Esophagus muscularis mucosa (tissue), 4 donors: ENCODE data around the gene TRPM3. TPM values are rescaled to one million over a fixed set of nuclear protein-coding genes. Genes with fewer than 3 reads are reported as not detected.

Experiments used
- DNase-seq: peaks from one replicate; pipeline ENCODE4 v3.0.0-alpha.2; 2017; ENCODE audit errors: extremely low spot score
- H3K27ac ChIP-seq, 4 donors: fragments of 200-600 bp; sonication (generic); replicated peaks in 1 of 4; 1 replicate in 3 of 4; 2 replicates in 1 of 4; pipeline ENCODE4 v1.5.1; 2016 to 2019; ENCODE audit warnings: mild to moderate bottlenecking in 1 of 4
- H3K27me3 ChIP-seq, 4 donors: fragments of 200-600 bp; sonication (generic); one replicate each; pipeline versions ENCODE4 v1.5.1 to v1.6.0; 2016 to 2019
- H3K36me3 ChIP-seq, 4 donors: fragments of 200-600 bp; sonication (generic); one replicate each; pipeline ENCODE4 v1.5.1; 2016 to 2019
- H3K4me1 ChIP-seq, 4 donors: fragments of 200-600 bp; sonication (generic); one replicate each; pipeline ENCODE4 v1.5.1; 2016 to 2019
- H3K4me3 ChIP-seq, 4 donors: fragments of 200-600 bp; sonication (generic); 1 replicate in 2 of 4; 2 replicates in 2 of 4; pipeline ENCODE4 v1.5.1; 2016 to 2019; ENCODE audit warnings: mild to moderate bottlenecking in 4 of 4, moderate library complexity in 1 of 4
- H3K9me3 ChIP-seq, 4 donors: fragments of 200-600 bp; sonication (generic); 1 replicate in 3 of 4; 2 replicates in 1 of 4; pipeline ENCODE4 v1.5.1; 2016 to 2019
- EP300 ChIP-seq: sonication (generic); formaldehyde crosslinking; IDR thresholded peaks from one replicate; pipeline ENCODE4 v1.6.1; 2017; ENCODE audit warnings: antibody characterized with exemption
- POLR2A ChIP-seq: fragments of 450-650 bp; IDR thresholded peaks from one replicate; pipeline ENCODE4 v1.6.1; 2017; ENCODE audit warnings: antibody characterized with exemption, moderate library complexity, mild to moderate bottlenecking, low read depth
- POLR2AphosphoS5 ChIP-seq, 2 donors: sonication (generic); formaldehyde crosslinking; IDR thresholded peaks; one replicate each; pipeline ENCODE4 v1.6.1; 2017; ENCODE audit warnings: antibody characterized with exemption in 2 of 2
- WGBS: methylation state at CpG from one replicate; pipeline ENCODE4 v1.1.5; 2018; 5-methylcytosine and 5-hydroxymethylcytosine counted together
- intact Hi-C: fragments of 100-400 bp; cut with DNase I; formaldehyde crosslinking; loops from one replicate; pipeline ENCODE4 v1.15.1; 2023
- small RNA-seq, 3 donors: library from RNA; depleted of rRNA; stranded (forward); fragments of <200 nt; gene quantifications; one replicate each; pipeline ENCODE3, GENCODE V24; 2016
- total RNA-seq, 4 donors: library from RNA; depleted of rRNA; stranded (reverse); fragments of >200 nt; gene quantifications; one replicate each; pipeline versions ENCODE4 v1.1.0 to v1.2.1, GENCODE V29; 2016
- TF ChIP-seq, protein P1 (sequence below), 3 experiments: fragments of 200-600 bp in 2 of 3; fragments of 450-650 bp in 1 of 3; sonication (generic) in 2 of 3; IDR thresholded peaks; one replicate each; pipeline ENCODE4 v1.5.1; 2017 to 2019; ENCODE audit warnings: antibody characterized with exemption in 3 of 3, mild to moderate bottlenecking in 2 of 3, moderate library complexity in 1 of 3

Gene TRPM3
- total RNA-seq, 4 donors from 2014 or later = 0.13 to 0.17 TPM; not detected in 2

DNA sequence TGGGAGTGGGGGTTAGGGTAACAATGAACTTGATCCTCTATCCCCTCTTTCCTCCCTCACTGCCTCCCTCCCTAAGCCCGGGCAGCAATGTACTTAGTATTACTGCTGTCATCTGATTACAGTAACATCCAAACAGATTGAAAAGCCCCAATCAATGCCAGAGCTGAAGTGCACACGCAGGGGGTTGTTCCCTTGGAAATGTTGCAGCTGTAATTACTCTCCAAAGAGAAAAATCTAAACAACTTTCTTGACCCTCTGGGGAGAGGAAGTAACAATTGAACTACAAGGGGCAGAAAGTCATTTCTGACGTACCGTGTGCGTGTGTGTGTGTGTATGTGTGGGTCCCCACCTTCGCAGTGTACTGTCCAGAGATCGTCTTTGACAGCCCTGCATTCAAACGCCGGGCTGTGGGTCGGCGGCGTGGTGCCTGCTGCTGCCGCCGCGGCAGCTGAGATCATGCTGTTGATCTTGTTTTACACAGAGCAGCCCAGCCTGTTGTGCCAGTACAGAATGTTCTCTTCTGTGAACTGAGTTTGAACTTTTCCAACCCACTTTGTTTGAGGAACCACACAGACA lies 640.9 kb downstream of the TRPM3 start:
- peak overlapping the region; percentile 85 to 97 (median 96) for H3K27ac ChIP-seq
- peak overlapping the region; percentile 28 to 39 (median 28) for H3K4me3 ChIP-seq
- H3K9me3 ChIP-seq = no peaks in the 10 kb centered on the region
- H3K4me1 ChIP-seq = peaks cover 84 to 100% (median 95%) of the 10 kb centered on the region in 4 donors
- intact Hi-C loops = loop anchor here (1.0 to 2.0 kb wide), 2 partner anchors 60 to 120 kb away; no protein-coding TSS in a partner anchor
- TF ChIP-seq, protein P1, sequence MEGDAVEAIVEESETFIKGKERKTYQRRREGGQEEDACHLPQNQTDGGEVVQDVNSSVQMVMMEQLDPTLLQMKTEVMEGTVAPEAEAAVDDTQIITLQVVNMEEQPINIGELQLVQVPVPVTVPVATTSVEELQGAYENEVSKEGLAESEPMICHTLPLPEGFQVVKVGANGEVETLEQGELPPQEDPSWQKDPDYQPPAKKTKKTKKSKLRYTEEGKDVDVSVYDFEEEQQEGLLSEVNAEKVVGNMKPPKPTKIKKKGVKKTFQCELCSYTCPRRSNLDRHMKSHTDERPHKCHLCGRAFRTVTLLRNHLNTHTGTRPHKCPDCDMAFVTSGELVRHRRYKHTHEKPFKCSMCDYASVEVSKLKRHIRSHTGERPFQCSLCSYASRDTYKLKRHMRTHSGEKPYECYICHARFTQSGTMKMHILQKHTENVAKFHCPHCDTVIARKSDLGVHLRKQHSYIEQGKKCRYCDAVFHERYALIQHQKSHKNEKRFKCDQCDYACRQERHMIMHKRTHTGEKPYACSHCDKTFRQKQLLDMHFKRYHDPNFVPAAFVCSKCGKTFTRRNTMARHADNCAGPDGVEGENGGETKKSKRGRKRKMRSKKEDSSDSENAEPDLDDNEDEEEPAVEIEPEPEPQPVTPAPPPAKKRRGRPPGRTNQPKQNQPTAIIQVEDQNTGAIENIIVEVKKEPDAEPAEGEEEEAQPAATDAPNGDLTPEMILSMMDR (IDR thresholded peaks at IDR 0.05) = no peak
- TF ChIP-seq EP300 = peak; percentile 99
- TF ChIP-seq POLR2AphosphoS5 (IDR thresholded peaks at IDR 0.05) = peak in 1 of 2 donors; percentile 100
- TF ChIP-seq POLR2A = peak; percentile 36
- peak; percentile 98 for DNase-seq
- H3K27me3 ChIP-seq = no peaks in the 10 kb centered on the region
- 21% methylated on average over 5 of the region's 15 CpGs for WGBS
- H3K36me3 ChIP-seq = no peaks in the 10 kb centered on the region

DNA sequence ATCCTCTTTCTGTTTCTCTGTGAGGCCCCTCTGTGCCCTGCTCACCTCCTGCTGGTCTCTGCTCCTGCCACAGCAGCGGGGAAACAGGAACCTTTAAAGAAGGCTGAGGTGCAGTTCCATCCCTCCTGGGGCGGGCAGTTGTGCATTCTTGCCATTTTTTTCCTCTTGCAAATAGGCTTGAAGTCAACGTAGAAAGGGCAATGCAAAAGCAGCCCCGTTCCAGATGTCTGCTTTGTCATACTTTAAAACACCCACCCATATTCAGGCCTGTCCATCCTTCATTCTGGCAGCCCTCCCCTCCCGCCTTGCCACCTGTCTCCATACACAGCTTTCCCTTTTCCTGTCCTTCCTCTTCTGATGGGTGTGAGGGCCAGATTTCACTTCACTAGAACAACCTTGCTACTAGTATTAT lies 641.5 kb downstream of the TRPM3 start:
- H3K4me3 ChIP-seq = peak overlapping the region; percentile 28 to 39 (median 28)
- H3K36me3 ChIP-seq = no peaks in the 10 kb centered on the region
- no peak for DNase-seq
- H3K4me1 ChIP-seq = peaks cover 84 to 100% (median 95%) of the 10 kb centered on the region in 4 donors
- TF ChIP-seq POLR2A (peak; percentile 24), POLR2AphosphoS5 (IDR thresholded peaks at IDR 0.05) (no peak), EP300 (peak; percentile 57)
- TF ChIP-seq, protein P1 (IDR thresholded peaks at IDR 0.05) = no peak
- no peaks in the 10 kb centered on the region for H3K9me3 ChIP-seq
- intact Hi-C loops = loop anchor here (1.0 to 2.0 kb wide), 2 partner anchors 60 to 121 kb away; no protein-coding TSS in a partner anchor
- peak overlapping the region; percentile 85 to 97 (median 96) for H3K27ac ChIP-seq
- H3K27me3 ChIP-seq = no peaks in the 10 kb centered on the region
- WGBS = 49% methylated on average over 5 of the region's 5 CpGs

Small RNA genes within 50 kb of the gene (small RNA-seq; reads per million reads assigned to genes)
- gene MIR204 (13.7 to 21.9 (median 19.3) reads per million in 3 donors), gene RN7SL726P (0 reads per million in 3 donors)
